ENCODE measurements around the gene EEF2KMT. TPM values are rescaled to one million over a fixed set of nuclear protein-coding genes. Genes with fewer than 3 reads are reported as not detected.

Gene EEF2KMT
- total RNA-seq, 1 donor from 2014 or later, result 10.7 TPM

DNA sequence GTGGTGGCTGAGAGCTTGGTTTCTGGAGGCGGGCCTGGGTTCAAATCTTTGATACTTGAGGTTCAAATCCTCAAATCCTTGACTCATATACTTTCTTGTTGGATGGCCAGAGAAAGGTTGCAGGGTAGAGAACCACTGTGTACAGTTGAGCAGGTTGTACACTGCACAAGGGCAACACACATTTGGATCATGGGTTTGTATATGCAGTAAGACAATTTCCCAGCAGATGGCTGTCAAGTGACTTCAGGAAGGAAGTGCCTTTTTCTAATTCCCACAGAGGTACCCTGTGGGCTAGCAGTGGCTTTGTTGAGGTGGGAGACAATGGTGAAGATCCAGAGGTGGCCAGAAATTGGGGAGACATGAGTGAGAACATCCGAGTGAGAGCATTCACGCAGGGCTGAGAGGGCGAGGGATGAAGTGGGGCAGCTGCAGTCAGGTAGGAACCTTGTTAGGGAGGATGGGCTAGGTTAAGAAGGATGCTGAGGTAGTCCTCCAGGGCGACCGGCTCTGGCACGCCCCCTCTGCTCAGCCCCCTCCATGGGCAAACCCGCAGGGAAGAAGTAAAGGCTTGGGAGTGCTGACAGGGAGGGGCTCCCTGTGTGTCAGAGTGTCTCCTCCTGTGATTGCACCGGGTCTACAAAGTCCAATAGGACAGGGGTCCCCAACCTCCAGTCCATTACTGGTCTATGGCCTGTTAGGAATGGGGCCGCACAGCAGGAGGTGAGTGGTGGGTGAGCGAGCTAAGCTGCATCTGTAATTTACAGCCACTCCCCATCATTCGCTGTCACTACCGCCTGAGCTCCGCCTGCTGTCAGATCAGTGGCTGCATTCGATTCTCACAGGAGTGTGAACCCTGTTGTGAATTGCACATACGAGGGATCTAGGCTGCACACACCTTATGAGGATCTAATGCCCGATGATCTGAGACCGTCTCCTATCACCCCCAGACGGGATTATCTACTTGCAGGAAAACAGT, 34.5 kb downstream of the EEF2KMT start:
- TF ChIP-seq, protein P1, sequence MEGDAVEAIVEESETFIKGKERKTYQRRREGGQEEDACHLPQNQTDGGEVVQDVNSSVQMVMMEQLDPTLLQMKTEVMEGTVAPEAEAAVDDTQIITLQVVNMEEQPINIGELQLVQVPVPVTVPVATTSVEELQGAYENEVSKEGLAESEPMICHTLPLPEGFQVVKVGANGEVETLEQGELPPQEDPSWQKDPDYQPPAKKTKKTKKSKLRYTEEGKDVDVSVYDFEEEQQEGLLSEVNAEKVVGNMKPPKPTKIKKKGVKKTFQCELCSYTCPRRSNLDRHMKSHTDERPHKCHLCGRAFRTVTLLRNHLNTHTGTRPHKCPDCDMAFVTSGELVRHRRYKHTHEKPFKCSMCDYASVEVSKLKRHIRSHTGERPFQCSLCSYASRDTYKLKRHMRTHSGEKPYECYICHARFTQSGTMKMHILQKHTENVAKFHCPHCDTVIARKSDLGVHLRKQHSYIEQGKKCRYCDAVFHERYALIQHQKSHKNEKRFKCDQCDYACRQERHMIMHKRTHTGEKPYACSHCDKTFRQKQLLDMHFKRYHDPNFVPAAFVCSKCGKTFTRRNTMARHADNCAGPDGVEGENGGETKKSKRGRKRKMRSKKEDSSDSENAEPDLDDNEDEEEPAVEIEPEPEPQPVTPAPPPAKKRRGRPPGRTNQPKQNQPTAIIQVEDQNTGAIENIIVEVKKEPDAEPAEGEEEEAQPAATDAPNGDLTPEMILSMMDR (IDR thresholded peaks at IDR 0.05), result no peak

DNA sequence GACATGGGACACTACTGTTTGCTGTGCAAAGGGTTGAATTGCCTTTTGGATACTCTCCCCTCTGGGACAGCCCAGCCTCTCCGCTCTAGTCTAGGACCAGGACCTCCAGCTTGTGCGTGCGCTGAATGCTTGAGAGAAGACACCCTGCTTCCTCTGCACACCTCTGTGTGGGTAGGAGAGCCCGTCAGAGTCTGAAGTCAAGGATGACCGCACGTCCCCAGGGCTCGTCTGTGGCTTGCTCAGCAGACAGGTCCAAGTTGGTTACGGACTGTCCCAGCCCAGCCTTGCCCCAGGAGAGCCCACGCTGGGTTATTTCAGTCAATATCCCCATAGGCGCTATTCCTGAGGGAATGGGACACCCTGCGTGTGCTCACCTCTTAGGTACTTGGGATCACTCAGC, 35.5 kb downstream of the EEF2KMT start:
- H3K36me3 Mint-ChIP-seq (ENCODE audit: low read depth), result no peaks in the 10 kb centered on the region
- H3K4me1 Mint-ChIP-seq (ENCODE audit: low read depth), result peaks cover 2% of the 10 kb centered on the region
- peaks cover 29% of the 10 kb centered on the region for H3K27me3 Mint-ChIP-seq (ENCODE audit: low read depth)
- H3K9me3 Mint-ChIP-seq (ENCODE audit: low read depth), result no peaks in the 10 kb centered on the region
- TF ChIP-seq, protein P1 (IDR thresholded peaks at IDR 0.05), result no peak
- no peak overlapping the region for H3K27ac Mint-ChIP-seq (ENCODE audit: unreplicated experiment)
- DNase-seq (ENCODE audit: low spot score), result peak; percentile 64
- H3K4me3 Mint-ChIP-seq (ENCODE audit: unreplicated experiment), result no peak overlapping the region

More for the DNA sequence above, 34.5 kb downstream of the EEF2KMT start:
- Mint-ChIP-seq H3K9me3 (ENCODE audit: low read depth) (no peaks in the 10 kb centered on the region), H3K36me3 (ENCODE audit: low read depth) (no peaks in the 10 kb centered on the region), H3K27ac (ENCODE audit: unreplicated experiment) (no peak overlapping the region), H3K4me1 (ENCODE audit: low read depth) (peaks cover 2% of the 10 kb centered on the region), H3K27me3 (ENCODE audit: low read depth) (peaks cover 37% of the 10 kb centered on the region), H3K4me3 (ENCODE audit: unreplicated experiment) (no peak overlapping the region)
- DNase-seq (ENCODE audit: low spot score), result peak; percentile 63

DNA sequence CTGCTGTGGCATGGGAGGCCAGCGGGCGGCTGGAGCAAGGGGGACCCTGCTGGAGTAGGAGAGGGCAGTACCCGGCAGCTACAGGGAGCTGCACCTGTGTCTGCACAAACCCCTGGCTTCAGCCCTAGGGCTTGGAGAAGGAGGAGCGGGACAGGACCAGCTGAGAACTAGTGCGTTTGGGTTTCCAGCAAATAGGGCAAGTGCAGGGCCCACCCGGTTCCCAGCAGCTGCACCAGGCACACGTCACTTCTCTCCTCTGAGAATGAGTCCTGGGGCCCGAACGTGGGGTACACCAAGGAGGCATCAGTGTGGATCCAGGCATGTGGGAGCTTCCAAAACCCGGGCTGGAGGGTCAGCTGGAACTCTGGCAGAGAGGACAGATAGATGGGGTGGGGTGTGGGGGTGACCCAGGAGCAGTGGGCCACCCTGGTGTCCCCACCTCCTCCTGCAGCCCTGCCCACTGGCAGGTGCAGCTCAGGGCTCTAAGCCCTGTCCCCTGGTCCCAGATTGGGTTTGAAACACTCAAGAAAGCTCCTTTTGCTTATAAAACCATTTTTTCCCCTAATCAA, 37.4 kb downstream of the EEF2KMT start:
- Mint-ChIP-seq H3K36me3 (ENCODE audit: low read depth) (no peaks in the 10 kb centered on the region), H3K4me1 (ENCODE audit: low read depth) (peaks cover 2% of the 10 kb centered on the region), H3K9me3 (ENCODE audit: low read depth) (no peaks in the 10 kb centered on the region), H3K27me3 (ENCODE audit: low read depth) (peaks cover 25% of the 10 kb centered on the region), H3K27ac (ENCODE audit: unreplicated experiment) (no peak overlapping the region), H3K4me3 (ENCODE audit: unreplicated experiment) (no peak overlapping the region)
- peak; percentile 68 for DNase-seq (ENCODE audit: low spot score)
- TF ChIP-seq, protein P1 (IDR thresholded peaks at IDR 0.05), result no peak

DNA sequence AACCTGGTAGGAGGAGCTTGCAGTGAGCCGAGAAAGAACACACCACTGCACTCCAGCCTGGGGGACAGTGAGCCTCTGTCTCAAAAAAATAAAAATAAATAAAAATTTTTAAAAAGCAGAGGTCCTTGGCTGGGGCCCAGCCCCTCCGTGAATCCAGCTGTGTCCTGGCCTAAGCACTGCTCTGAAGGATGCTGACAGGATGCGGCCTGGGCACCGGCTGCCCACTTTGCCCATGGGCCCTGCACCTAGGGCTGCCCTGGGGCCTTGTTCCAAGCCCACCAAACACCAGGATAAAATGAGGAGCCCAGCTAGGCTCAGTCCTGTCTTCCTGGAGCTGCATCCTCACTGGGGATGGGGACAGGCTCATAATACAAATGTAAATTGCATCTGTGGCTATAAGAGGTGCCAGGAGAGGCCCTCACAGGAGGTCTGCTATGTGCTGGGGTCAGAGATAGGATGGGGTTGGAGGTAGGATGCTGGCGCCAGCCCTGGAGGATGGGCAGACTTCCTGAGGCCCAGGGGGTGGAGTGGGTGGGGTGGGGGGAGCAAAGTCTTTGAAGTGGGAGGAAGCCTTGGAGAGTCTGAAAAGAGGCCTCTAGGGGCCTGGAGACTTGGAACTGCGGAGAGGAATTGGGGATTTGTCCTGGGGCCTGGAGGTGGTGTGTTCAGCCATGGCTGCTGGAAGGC, 38.1 kb downstream of the EEF2KMT start:
- Mint-ChIP-seq H3K27ac (ENCODE audit: unreplicated experiment) (no peak overlapping the region), H3K9me3 (ENCODE audit: low read depth) (no peaks in the 10 kb centered on the region), H3K4me1 (ENCODE audit: low read depth) (peaks cover 2% of the 10 kb centered on the region), H3K36me3 (ENCODE audit: low read depth) (no peaks in the 10 kb centered on the region), H3K27me3 (ENCODE audit: low read depth) (peaks cover 23% of the 10 kb centered on the region), H3K4me3 (ENCODE audit: unreplicated experiment) (no peak overlapping the region)
- DNase-seq (ENCODE audit: low spot score), result peak; percentile 24
- TF ChIP-seq, protein P1 (IDR thresholded peaks at IDR 0.05), result no peak

DNA sequence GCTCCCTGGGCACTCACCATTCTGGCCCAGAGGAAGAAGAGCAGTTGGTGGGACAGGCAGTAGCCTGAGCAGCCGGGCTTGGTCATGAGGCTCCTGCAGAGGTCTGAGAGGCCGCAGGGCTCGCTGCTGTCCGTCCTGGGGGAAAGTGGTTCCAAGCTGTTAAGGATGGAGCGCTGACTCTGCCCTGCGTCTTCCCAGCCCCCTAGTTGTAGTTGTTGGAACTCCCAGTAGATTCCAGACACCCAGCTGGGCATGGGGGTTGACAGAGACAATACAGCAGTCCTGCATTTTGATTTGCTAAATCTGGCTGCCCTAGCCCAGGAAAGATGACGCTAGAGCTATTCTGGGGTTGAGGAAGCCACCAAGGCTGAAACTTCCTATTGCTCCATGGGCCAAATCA, 39.1 kb downstream of the EEF2KMT start:
- no peaks in the 10 kb centered on the region for H3K9me3 Mint-ChIP-seq (ENCODE audit: low read depth)
- H3K4me3 Mint-ChIP-seq (ENCODE audit: unreplicated experiment), result no peak overlapping the region
- TF ChIP-seq, protein P1 (IDR thresholded peaks at IDR 0.05), result peak; percentile 53
- H3K4me1 Mint-ChIP-seq (ENCODE audit: low read depth), result peaks cover 2% of the 10 kb centered on the region
- H3K27ac Mint-ChIP-seq (ENCODE audit: unreplicated experiment), result no peak overlapping the region
- peak; percentile 81 for DNase-seq (ENCODE audit: low spot score)
- peaks cover 20% of the 10 kb centered on the region for H3K27me3 Mint-ChIP-seq (ENCODE audit: low read depth)
- no peaks in the 10 kb centered on the region for H3K36me3 Mint-ChIP-seq (ENCODE audit: low read depth)

Measured in chondrocyte (in vitro differentiated cells).